SH-SY5Y (cell line): ENCODE results near the gene DDR2.

Experiments
- GATA2 ChIP-seq: IDR thresholded peaks from 2 replicates; pipeline ENCODE4 v1.6.1; 2011; ENCODE audit warnings: mild to moderate bottlenecking, low read depth, low read length
- GATA3 ChIP-seq: IDR thresholded peaks from 2 replicates; pipeline ENCODE4 v1.6.1; 2011; ENCODE audit warnings: low read depth, mild to moderate bottlenecking, low read length, moderate library complexity

- TF ChIP-seq GATA3 (no peak), GATA2 (no peak)
Observed at GRCh38 chr1:162691999-162692575, 59.8 kb downstream of the DDR2 start.
